ENCODE results near the gene NNMT.

DNA sequence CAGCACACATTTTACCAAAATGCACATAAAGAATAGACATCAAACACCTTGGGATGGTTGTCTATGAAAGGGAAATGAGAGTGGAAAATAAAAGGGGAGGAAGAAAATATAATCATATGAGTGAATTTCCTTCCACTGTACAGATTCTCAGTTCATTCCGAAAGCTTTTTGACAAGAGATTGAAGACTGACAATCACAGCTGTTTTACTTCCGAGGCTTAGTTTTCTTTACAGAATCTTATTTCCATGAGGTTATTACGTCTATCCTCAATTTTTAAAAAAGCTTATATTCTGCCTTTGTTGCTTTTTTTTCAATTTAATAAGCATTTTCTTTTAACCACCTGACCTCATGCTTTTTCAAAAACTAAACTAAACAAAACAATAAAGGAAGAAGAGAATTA is 12.8 kb upstream of the NNMT start:
- TF ChIP-seq, protein P1, sequence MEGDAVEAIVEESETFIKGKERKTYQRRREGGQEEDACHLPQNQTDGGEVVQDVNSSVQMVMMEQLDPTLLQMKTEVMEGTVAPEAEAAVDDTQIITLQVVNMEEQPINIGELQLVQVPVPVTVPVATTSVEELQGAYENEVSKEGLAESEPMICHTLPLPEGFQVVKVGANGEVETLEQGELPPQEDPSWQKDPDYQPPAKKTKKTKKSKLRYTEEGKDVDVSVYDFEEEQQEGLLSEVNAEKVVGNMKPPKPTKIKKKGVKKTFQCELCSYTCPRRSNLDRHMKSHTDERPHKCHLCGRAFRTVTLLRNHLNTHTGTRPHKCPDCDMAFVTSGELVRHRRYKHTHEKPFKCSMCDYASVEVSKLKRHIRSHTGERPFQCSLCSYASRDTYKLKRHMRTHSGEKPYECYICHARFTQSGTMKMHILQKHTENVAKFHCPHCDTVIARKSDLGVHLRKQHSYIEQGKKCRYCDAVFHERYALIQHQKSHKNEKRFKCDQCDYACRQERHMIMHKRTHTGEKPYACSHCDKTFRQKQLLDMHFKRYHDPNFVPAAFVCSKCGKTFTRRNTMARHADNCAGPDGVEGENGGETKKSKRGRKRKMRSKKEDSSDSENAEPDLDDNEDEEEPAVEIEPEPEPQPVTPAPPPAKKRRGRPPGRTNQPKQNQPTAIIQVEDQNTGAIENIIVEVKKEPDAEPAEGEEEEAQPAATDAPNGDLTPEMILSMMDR (IDR thresholded peaks at IDR 0.05) = no peak
- TF ChIP-seq POLR2A (IDR thresholded peaks at IDR 0.05) = no peak

Measured in prostate gland (tissue), 2 donors.